Activated CD4-positive, CD25-positive, alpha-beta regulatory T cell treated with anti-CD3 and anti-CD28 coated beads, Interleukin-2, amount 50 U/mL, for 72 hours (primary cell): ENCODE results near the gene PXYLP1.
"Not testable (repeated sequence)": the region's sequence is repeated elsewhere in the genome, so short reads cannot be mapped to it uniquely, and the experiment has no call there.

ENCODE experiments used
- DNase-seq: peaks from one replicate; pipeline ENCODE4 v3.0.0; 2021

Gene PXYLP1

DNA sequence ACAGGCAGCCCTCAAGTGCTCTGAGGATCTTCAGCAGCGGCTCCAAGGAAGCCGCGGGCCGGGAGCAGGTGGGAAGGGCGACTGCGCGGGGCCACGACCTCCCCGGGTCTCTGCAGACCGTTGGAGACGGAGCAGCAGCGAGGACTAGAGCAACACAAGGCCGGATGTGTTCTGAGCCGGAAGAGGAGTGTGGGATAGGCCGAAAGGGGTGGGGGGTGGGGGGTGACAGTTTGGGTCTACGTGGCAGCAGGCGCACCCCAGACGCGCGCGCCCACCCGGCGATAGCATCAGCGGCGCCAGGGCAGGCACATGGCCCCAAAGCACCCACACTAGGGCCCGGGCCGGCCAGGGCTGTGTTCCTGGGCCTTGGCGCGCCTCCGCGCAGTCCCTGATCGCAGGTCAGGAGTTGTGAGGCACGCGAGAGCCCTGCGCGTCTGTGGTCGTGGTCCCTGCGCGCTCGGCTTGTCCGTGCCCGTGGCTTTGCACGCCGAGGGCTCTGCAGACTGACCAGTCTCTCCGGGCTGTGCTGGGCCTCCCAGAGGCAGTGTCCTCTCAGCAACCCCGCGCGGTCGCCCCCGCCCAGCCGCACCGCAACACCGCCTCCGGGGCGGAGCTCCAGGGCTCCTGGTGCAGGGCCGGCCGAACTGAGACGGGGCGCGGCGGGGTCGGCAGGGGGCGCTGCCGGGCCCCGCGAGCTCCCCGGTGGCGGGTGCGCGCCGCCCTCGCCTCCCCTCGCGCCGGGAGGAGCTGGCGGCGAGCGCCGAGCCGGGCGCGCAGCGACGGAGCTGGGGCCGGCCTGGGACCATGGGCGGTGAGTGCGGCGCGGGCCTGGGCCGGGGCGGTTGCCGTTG lies at the start of gene PXYLP1:
Gene PXYLP1, plus strand, starts transcription at position 725 of the 851 bp plus-strand sequence. CDS start 28,351 bp downstream, outside the sequence.
- peak; percentile 93 for DNase-seq

DNA sequence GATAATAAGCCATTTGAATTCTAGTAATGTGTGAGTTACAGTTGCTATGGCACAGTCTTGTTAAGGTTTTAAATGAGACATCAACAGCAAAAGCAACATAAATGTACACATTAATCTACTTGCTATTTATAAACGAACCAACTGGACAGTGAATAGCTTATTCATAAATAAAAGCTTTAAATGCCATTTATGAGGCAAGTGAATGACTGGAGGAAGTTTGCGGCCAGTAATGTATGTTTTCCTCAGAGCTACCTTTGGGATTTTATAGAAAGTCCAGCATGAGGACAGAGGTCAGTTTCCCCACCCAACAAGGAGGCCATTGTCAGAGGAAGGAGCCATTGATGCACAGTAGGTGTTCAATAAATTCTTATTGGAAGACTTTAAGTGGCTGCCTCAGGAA lies 48.0 kb upstream of the PXYLP1 start:
- DNase-seq, result no peak

DNA sequence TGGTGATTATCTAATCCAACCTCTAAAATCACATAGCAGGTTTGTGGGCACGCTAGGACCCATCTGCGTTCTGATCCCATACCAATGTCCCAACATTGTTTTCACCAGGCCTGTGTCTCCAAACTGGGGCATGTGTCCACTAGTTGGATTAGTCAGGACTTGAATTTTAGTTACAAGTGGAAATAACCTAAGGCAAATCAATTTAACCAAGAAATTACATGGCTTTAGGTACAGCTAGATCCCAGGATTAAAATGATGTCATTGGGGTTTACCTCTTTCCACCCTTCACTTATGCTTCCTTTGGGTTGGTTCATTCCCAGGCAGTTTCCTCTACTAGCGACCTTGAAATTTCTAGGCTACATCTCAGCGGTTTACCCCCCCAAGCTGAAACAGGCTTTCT lies 47.2 kb upstream of the PXYLP1 start:
- no peak for DNase-seq

DNA sequence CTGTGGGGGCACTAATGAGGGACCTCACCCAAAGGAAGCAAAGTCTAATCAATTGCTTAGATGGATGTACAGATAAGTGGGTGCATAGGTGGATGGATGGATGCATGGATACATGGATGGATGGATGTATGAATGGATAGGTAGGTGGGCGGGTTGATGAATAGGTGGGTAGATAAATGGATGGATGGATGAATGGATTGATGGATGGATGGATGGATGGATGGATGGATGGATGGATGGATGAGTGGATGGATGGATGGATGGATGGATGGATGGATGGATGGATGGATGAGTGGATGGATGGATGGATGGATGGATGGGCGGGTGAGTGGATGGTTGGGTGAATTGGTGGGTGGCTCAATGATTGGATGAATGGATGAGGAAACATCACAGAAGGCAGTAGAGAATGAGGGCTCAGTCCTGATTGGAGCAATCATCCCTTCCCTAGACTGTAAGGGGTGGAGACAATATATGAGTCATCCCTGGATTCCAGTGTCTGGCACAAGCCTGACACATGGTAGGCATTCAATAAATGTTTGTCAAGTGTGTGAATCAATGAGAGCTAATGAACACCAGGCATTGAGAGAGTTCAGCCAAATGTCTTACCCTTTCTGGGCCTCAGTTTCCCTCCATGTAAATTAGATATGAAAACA lies 40.4 kb upstream of the PXYLP1 start:
- no peak for DNase-seq

DNA sequence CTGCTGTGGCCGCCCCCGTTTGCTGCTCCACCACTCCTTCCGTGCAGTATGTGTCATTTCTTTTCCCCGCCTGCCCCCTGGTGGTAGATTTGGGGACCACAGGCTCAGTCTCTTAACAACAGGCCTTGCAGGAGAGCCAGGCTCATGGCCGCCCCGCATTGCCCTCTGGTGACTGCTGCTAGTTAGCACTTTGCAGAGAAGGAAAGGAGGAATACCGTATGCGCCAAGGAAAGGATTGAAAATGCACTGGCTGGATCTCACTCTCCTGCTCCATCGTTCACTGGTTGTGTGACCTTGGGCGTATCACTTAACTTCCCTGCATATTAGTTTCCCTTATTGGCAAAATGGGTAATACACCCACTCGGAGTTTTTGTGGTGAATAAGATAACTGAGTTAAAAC lies 39.3 kb upstream of the PXYLP1 start:
- DNase-seq, result peak; percentile 96

GRCh38 chr3:141193066-141193830 lies 38.4 kb upstream of the PXYLP1 start:
- no peak for DNase-seq

GRCh38 chr3:141201122-141201521 lies 30.5 kb upstream of the PXYLP1 start:
- DNase-seq, result no peak

DNA sequence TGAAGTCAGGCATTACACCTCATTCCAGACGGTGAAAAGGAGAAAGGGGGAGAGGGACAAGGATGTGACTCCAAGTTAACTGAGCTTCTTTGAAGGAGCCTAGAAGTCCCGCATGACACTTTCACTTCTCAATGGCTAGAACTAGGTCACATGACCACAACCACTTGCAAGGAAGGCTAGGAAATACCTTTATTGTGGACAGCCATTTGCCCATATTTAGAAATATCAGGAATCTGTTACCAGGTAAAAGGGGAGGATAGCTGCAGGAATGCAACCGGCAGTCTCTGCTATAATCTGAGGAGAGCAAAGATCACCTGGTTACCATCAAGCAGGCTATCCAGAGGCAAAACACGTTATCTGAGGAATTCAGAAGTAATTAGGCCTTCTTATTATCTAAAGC lies 28.9 kb upstream of the PXYLP1 start:
- DNase-seq, result no peak

DNA sequence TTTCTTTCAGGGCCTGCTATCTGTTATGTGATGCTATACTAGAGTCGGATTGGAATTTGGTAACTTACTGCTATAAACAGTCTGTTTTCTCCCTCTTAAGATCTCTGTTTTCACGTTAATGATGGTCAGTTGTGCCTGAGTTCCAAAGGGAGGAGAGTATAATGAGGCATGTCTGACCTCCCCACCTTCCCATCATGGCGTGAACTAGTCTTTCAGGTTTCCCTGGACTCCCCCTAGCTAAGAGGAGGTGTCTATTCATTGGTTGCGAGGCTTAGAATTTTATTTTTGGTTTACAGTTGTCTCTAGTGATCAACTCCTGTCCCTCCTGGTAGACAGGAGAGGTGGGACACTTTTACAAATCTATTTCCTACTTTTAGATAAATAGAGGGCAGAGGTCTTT lies 27.8 kb upstream of the PXYLP1 start:
- no peak for DNase-seq

DNA sequence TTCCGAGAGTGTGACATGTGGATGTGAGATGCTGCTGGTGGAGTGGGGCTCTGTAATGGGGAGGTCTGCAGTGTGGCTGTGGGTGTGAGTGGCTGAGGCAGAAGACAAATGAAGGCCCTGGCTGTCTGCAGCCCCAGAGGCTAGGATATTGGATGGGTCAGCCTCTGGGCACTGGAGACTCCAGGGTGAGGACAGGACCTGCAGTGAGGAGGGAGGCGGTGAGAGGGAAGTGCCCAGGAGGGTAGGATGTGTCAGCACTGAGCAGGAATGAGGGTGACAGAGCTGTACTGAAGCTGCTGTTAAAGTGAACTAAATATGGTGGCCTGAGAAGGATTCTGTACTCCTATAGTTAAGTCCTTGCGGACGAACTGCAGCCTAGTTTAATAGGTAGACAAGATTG lies 27.3 kb upstream of the PXYLP1 start:
- no peak for DNase-seq

DNA sequence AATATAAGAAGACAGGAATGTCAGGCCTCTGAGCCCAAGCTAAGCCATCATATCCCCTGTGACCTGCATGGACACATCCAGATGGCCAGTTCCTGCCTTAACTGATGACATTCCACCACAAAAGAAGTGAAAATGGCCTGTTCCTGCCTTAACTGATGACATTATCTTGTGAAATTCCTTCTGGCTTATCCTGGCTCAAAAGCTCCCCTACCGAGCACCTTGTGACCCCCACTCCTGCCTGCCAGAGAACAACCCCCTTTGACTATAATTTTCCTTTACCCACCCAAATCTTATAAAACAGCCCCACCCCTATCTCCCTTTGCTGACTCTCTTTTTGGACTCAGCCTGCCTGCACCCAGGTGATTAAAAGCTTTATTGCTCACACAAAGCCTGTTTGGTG lies 20.3 kb upstream of the PXYLP1 start:
- DNase-seq, result not testable (repeated sequence)

GRCh38 chr3:141212101-141212500 lies 19.5 kb upstream of the PXYLP1 start:
- no peak for DNase-seq

DNA sequence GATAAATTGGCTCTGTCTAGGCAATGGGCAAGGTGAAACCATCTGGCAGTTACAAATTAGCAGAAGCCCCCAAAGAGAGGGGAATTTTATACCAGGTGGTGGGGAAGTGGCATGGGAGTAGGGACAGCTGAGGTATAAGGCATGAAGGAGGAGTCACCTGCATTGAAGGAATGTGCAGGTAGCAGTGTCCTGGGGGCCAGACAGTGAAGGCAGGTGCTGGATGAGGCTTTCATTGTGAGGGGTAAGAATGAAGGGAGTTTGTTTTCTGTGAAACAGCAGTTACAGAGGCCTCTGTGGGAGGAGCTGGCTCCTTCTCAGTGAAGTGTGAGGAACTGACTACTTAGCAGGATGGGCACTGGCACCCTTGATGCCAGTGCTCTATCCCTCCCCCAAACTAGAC lies 19.1 kb upstream of the PXYLP1 start:
- no peak for DNase-seq

- DNase-seq, result no peak
These were observed 14.7 kb upstream of the PXYLP1 start for GRCh38 chr3:141216975-141217374.

DNA sequence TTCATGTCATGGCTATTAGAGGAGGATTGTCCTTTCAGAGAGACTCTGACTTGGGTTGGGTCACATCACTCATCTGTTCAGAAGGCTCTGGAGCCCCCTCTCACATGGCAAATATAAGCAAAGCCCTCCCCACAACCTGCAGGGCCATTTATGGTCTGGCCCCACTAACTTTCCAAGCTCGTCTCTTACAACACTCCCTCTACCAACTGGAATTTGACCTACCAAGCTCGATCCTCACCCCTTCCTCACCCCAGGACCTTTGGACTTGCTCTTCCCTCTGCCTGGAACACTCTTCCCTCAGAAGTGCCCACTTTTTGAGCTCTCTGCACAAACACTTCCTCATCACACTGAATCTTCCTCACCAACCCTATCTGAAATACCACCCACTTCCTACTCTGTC lies 14.2 kb upstream of the PXYLP1 start:
- DNase-seq, result no peak

- DNase-seq, result no peak
These were observed 13.3 kb upstream of the PXYLP1 start for GRCh38 chr3:141218162-141218835.

DNA sequence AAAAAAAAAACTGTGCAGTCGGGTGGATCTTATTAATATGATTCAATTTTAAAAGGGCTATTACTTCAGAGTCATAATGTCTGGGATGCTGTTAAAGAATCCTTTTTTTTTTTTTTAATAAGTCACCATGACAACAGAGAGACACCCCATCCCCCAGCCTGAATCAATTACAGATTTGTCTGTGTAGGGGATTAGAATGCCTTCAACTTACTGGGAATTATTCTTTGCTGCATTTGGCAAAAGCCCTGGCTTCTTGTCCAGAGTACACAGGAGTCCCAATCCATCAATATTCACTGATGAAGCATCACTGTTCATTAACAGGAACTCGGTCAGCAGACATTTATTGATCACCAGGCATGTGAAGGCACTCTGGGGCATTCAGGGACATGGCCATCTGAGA lies 12.7 kb upstream of the PXYLP1 start:
- DNase-seq, result no peak

DNA sequence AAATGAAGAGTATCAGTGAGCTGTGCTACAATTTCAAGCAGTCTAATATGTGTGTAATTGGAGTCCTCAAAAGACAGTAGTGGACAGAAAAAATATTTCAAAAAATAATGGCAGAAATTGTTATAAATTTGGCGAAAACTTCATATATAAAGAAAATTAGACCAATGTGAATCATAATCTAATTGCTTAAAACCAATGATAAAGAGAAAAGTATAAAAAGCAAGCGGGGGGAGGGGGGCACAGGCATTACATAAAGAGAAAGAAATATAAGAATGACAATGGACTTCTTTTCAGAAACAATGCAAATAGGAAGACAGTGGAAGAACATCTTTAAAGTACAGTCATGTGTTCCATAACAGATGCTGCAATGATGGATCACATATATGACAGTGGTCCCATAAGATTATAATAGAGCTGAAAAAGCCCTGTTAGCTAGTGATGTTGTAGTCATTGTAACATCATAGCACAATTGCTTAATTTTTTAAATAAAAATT lies 7.9 kb upstream of the PXYLP1 start:
- no peak for DNase-seq

DNA sequence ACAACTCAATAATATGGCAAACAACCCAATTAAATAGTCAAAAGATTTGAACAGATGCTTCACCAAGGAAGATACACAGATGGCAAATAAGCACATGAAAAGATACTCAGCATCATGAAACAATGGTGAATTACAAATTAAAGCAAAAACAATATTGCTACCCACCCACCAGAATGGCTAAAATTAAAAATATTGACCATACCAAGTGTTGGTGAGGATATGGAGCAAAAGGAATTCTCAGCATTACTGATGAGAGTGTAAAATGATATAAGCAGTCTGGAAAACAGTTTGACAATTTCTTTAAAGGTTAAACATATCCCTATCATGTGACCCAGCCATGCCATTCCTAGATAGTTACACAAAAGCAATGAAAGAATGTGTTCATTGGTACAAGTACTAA lies 5.7 kb upstream of the PXYLP1 start:
- no peak for DNase-seq

DNA sequence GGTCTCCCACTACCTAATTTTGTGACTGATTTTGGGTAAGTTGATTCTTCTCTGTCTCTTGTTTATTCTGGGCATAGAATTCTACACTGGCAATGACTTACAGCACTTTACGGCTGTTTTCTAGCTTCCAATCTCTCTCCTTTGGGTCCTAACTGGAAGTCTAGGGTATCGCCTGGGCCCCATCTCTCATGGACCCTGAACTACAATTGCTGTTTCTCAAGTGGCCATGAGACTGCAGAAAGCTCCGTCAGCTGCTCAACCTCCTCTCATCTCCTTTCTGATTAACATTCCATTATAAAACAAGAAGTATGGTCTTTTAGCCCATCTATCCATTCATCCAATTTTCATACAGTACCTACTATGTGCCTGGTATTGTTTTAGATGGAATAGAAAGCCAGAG lies 4.4 kb upstream of the PXYLP1 start:
- DNase-seq, result no peak

- DNase-seq, result no peak
These were observed 3.9 kb upstream of the PXYLP1 start for GRCh38 chr3:141227752-141228151.

DNA sequence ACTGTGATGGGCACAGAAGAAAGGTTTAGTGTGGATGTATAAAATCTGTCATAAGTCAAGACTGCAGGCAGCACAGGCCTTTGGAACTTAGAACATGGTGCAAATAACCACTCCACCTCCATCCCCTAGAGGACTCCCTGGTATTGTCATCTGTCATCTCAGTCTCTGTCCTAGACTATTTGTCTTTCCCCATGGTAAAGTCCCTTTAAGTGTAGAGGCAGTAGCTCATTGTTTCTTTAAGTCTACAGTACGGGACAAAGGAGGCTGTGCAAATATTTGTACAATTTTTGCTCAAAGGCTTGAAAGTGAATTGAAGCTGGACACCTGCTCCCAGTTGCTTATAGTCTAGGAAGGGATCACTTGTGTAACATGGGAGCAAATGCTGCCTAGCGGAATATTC lies 3.2 kb upstream of the PXYLP1 start:
- no peak for DNase-seq

GRCh38 chr3:141229132-141229531 lies 2.5 kb upstream of the PXYLP1 start:
- DNase-seq, result no peak
